ENCODE data around the gene ACTL8.
A peak's percentile ranks its signal among the peaks of the same experiment; 100 is the strongest.

Gene ACTL8

DNA sequence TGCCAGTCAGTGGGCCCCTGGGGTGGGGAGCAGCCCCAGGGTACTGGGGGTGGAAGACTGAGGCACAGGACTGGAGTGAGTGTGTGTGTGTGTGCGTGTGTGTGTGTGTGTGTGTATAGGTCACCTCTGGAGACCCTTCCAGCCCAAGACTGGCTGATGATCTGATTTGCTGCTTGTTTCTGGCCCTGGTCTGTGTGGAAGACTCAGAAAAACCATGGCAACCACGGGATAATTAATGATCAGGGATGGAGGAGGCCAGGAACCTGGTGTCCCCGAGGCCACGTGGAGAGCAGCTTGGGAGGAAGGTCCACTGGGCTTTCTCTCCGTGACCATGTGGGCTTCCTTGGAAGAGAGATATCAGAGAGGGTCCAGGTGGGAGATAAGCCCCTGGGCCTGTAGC is 4.8 kb upstream of the ACTL8 start:
- CTCF ChIA-PET: no interaction called here
- POLR2A ChIA-PET: no interaction called here
- no peak for DNase-seq (ENCODE audit: extremely low spot score)
- TF ChIP-seq L3MBTL2 (conservative IDR thresholded peaks at IDR 0.05) (no peak), FOXM1 (IDR thresholded peaks at IDR 0.05; ENCODE audit: borderline replicate concordance) (no peak), SUZ12 (IDR thresholded peaks at IDR 0.05) (no peak), LEF1 (IDR thresholded peaks at IDR 0.05; ENCODE audit: borderline replicate concordance) (no peak), ELF4 (IDR thresholded peaks at IDR 0.05) (no peak), SP1 (IDR thresholded peaks at IDR 0.05) (no peak), ZNF384 (IDR thresholded peaks at IDR 0.05) (no peak), HDGF (IDR thresholded peaks at IDR 0.05; ENCODE audit: borderline replicate concordance) (no peak)
- TF ChIP-seq, protein P1, sequence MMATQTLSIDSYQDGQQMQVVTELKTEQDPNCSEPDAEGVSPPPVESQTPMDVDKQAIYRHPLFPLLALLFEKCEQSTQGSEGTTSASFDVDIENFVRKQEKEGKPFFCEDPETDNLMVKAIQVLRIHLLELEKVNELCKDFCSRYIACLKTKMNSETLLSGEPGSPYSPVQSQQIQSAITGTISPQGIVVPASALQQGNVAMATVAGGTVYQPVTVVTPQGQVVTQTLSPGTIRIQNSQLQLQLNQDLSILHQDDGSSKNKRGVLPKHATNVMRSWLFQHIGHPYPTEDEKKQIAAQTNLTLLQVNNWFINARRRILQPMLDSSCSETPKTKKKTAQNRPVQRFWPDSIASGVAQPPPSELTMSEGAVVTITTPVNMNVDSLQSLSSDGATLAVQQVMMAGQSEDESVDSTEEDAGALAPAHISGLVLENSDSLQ (IDR thresholded peaks at IDR 0.05): no peak

DNA sequence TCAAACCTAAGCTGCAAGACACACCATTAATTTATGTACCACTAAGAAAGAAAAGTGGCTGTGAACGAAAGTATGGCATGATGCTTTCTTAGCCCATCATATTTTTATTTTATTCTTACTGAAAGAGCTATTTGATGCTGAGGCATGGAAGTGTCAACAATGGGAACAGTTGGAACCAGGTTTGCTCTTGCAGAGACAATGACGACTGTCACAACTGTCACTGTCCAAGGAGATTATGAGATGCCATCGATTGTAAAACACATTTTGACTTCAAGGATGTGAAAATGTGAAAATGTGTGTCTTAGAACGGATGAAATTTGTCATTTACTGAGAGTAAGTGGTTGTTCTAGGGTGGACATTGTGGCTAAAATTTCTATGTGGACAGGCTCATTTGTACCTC is 2.8 kb upstream of the ACTL8 start:
- POLR2A ChIA-PET: no interaction called here
- CTCF ChIA-PET: no interaction called here
- TF ChIP-seq L3MBTL2 (conservative IDR thresholded peaks at IDR 0.05): no peak
- no peak for TF ChIP-seq LEF1 (IDR thresholded peaks at IDR 0.05; ENCODE audit: borderline replicate concordance)
- no peak for TF ChIP-seq FOXK2 (IDR thresholded peaks at IDR 0.05)
- no peak for TF ChIP-seq HDGF (IDR thresholded peaks at IDR 0.05; ENCODE audit: borderline replicate concordance)
- TF ChIP-seq BHLHE40 (IDR thresholded peaks at IDR 0.05; ENCODE audit: borderline replicate concordance): no peak
- TF ChIP-seq SP1 (IDR thresholded peaks at IDR 0.05): no peak
- no peak for TF ChIP-seq FOXM1 (IDR thresholded peaks at IDR 0.05; ENCODE audit: borderline replicate concordance)
- no peak for TF ChIP-seq CTBP1 (IDR thresholded peaks at IDR 0.05; ENCODE audit: borderline replicate concordance)
- no peak for DNase-seq (ENCODE audit: extremely low spot score)

DNA sequence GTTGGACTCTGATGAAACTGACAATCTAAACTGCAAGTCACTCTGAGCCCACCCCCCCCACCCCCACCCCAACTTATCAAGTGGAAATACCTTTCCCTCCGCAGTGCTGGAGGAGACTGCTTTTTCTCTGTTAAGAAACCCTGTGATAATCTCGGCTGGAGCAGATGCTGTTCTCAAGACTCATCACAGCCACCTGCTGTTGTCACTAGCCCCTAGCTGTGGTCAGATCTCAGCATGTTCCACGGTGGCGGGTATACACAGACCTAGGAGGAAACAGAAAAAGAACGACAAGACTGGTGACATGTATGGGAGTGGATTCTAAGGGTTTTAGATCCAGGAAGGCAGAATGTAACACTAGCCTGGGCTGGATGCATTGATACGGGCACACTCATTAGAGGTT is 2.3 kb downstream of the ACTL8 start:
- ChIA-PET POLR2A (no interaction called here), CTCF (no interaction called here)
- TF ChIP-seq, protein P1 (IDR thresholded peaks at IDR 0.05): no peak
- TF ChIP-seq SP1 (IDR thresholded peaks at IDR 0.05): no peak
- TF ChIP-seq SUZ12 (IDR thresholded peaks at IDR 0.05): no peak
- no peak for TF ChIP-seq FOXK2 (IDR thresholded peaks at IDR 0.05)
- TF ChIP-seq BHLHE40 (IDR thresholded peaks at IDR 0.05; ENCODE audit: borderline replicate concordance): no peak
- TF ChIP-seq ARNT (IDR thresholded peaks at IDR 0.05): no peak
- no peak for TF ChIP-seq CTBP1 (IDR thresholded peaks at IDR 0.05; ENCODE audit: borderline replicate concordance)
- TF ChIP-seq ZNF384 (IDR thresholded peaks at IDR 0.05): no peak
- no peak for DNase-seq (ENCODE audit: extremely low spot score)

DNA sequence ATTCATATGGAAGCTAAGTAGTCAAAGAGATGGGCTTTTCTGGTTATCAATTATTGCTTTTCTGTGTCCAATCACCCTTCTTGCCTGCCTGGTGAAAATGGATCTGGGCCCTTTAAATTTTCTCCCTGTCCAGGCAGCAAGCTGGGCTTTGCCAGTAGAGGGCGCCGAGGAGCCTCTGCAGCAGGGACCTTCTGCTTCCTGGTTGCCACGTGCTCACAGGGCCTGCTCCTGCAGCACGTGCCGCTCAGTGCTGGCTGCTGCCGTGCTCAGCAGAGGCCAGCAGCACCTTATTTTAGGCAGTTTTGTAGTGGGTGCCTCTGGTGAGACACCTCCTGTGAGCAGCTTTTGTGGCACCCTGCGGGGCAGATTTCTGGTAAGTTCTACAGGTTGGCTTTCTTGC is 4.0 kb downstream of the ACTL8 start:
- DNase-seq (ENCODE audit: extremely low spot score): peak; percentile 40
- ChIA-PET CTCF (interaction anchor here (0.6 kb wide), 1 partner anchor 691 kb away, joined by 3 read pairs; no protein-coding TSS in a partner anchor), POLR2A (no interaction called here)
- TF ChIP-seq L3MBTL2 (conservative IDR thresholded peaks at IDR 0.05) (peak; percentile 71), LEF1 (IDR thresholded peaks at IDR 0.05; ENCODE audit: borderline replicate concordance) (no peak)

DNA sequence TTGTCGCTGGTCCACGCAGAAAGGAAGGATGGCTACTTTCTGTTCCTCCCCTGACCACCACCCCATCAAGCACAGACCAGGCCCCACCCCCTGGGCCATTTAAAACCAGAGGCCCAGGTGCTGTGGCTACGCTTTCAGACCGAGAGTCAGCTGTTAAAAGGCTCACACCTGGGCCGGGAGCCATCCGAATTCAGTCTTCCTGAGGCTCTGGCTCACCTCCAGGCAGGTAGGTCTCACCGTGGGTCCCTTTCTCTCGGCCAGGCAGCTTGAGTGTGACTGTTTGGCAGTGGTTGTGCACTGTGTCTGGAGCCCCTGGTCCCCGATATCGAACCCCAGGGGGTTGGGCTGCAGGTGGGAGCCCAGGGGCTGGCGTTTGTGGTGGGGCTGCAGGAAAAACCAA is 7.2 kb downstream of the ACTL8 start:
- no peak for DNase-seq (ENCODE audit: extremely low spot score)
- CTCF ChIA-PET: no interaction called here
- TF ChIP-seq HDGF (IDR thresholded peaks at IDR 0.05; ENCODE audit: borderline replicate concordance): no peak
- no peak for TF ChIP-seq FOXA1 (IDR thresholded peaks at IDR 0.05)
- no peak for TF ChIP-seq ELF4 (IDR thresholded peaks at IDR 0.05)
- no peak for TF ChIP-seq FOXM1 (IDR thresholded peaks at IDR 0.05; ENCODE audit: borderline replicate concordance)
- TF ChIP-seq FOXK2 (IDR thresholded peaks at IDR 0.05): no peak
- TF ChIP-seq BHLHE40 (IDR thresholded peaks at IDR 0.05; ENCODE audit: borderline replicate concordance): no peak
- TF ChIP-seq SUZ12 (IDR thresholded peaks at IDR 0.05): no peak
- TF ChIP-seq L3MBTL2 (conservative IDR thresholded peaks at IDR 0.05): no peak
- no peak for TF ChIP-seq SP1 (IDR thresholded peaks at IDR 0.05)
- TF ChIP-seq NFRKB (IDR thresholded peaks at IDR 0.05): no peak
- POLR2A ChIA-PET: no interaction called here

DNA sequence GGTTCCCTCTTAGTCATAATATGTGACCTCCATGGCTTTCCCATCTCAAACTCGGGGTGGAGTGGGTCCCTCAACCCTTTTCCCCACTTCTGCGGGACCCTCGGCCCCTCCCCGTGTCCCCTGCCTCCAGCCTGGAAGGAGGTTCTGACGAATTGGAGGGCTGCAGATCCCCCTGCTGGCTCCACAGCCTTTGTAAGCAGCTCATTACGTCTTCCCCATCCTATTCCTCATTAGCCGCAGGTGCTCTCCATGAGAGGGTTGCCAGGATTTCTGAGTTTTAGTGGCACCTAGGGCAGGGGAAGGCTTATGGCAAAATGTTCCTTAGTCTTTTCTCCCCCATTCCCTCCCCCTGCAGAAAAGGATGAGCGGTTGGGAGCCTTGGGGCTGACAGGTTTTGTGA is 8.3 kb downstream of the ACTL8 start:
- no peak for DNase-seq (ENCODE audit: extremely low spot score)
- ChIA-PET POLR2A (no interaction called here), CTCF (no interaction called here)
- no peak for TF ChIP-seq ARNT (IDR thresholded peaks at IDR 0.05)
- no peak for TF ChIP-seq ZNF384 (IDR thresholded peaks at IDR 0.05)
- TF ChIP-seq FOXM1 (IDR thresholded peaks at IDR 0.05; ENCODE audit: borderline replicate concordance): no peak
- no peak for TF ChIP-seq BHLHE40 (IDR thresholded peaks at IDR 0.05; ENCODE audit: borderline replicate concordance)
- TF ChIP-seq SUZ12 (IDR thresholded peaks at IDR 0.05): no peak
- TF ChIP-seq HDGF (IDR thresholded peaks at IDR 0.05; ENCODE audit: borderline replicate concordance): no peak
- no peak for TF ChIP-seq FOXA1 (IDR thresholded peaks at IDR 0.05)
- no peak for TF ChIP-seq FOXK2 (IDR thresholded peaks at IDR 0.05)
- no peak for TF ChIP-seq NFRKB (IDR thresholded peaks at IDR 0.05)
- no peak for TF ChIP-seq LEF1 (IDR thresholded peaks at IDR 0.05; ENCODE audit: borderline replicate concordance)
- TF ChIP-seq ELF4 (IDR thresholded peaks at IDR 0.05): no peak
- TF ChIP-seq SP1 (IDR thresholded peaks at IDR 0.05): no peak
- TF ChIP-seq TARDBP (IDR thresholded peaks at IDR 0.05): no peak
- no peak for TF ChIP-seq L3MBTL2 (conservative IDR thresholded peaks at IDR 0.05)
- TF ChIP-seq, protein P1 (IDR thresholded peaks at IDR 0.05): no peak

DNA sequence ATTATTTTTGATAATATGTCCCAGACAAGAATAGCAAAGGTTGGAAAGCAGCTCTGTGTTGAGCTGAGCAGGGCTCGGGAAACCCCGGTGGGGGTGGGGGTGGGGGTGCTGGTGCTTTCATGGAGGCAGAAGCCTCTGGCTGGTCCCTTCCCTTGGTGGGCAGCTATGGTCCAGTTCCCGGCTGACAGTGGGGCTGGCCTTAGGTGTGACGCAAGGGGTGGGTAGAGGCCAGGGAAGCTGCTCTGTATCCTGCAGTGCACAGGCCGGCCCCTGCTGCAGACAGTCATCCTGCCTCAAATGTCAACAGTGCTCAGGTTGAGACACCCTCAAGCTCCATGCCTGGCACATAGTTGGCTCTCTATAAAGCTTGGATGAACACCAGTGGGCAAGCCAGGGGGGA is 8.9 kb downstream of the ACTL8 start:
- DNase-seq (ENCODE audit: extremely low spot score): no peak
- ChIA-PET CTCF (no interaction called here), POLR2A (no interaction called here)
- TF ChIP-seq L3MBTL2 (conservative IDR thresholded peaks at IDR 0.05) (no peak), LEF1 (IDR thresholded peaks at IDR 0.05; ENCODE audit: borderline replicate concordance) (no peak), ARNT (IDR thresholded peaks at IDR 0.05) (no peak), FOXK2 (IDR thresholded peaks at IDR 0.05) (no peak), HDGF (IDR thresholded peaks at IDR 0.05; ENCODE audit: borderline replicate concordance) (no peak), BHLHE40 (IDR thresholded peaks at IDR 0.05; ENCODE audit: borderline replicate concordance) (no peak), CTBP1 (IDR thresholded peaks at IDR 0.05; ENCODE audit: borderline replicate concordance) (no peak), ZNF384 (IDR thresholded peaks at IDR 0.05) (no peak), FOXA1 (IDR thresholded peaks at IDR 0.05) (no peak), SP1 (IDR thresholded peaks at IDR 0.05) (no peak), SUZ12 (IDR thresholded peaks at IDR 0.05) (no peak), FOXM1 (IDR thresholded peaks at IDR 0.05; ENCODE audit: borderline replicate concordance) (no peak)

All from HEK293T (cell line).